HEK293T (cell line): ENCODE data around the gene UBE2L3.

Experiments
- CTBP1 ChIP-seq: fragments of 450-650 bp; IDR thresholded peaks from 2 replicates; pipeline ENCODE4 v1.6.1; 2016; ENCODE audit warnings: borderline replicate concordance
- ELF4 ChIP-seq: fragments of 450-650 bp; IDR thresholded peaks from 2 replicates; pipeline ENCODE4 v1.6.1; 2017; ENCODE audit warnings: antibody characterized with exemption
- FOXA1 ChIP-seq: fragments of 450-650 bp; IDR thresholded peaks from 2 replicates; pipeline ENCODE4 v1.6.1; 2016; ENCODE audit warnings: mild to moderate bottlenecking
- FOXM1 ChIP-seq: fragments of 450-650 bp; IDR thresholded peaks from 2 replicates; pipeline ENCODE4 v1.6.1; 2017; ENCODE audit warnings: mild to moderate bottlenecking, borderline replicate concordance
- L3MBTL2 ChIP-seq: fragments of 450-650 bp; conservative IDR thresholded peaks from 2 replicates; pipeline ENCODE4 v1.6.1; 2016; ENCODE audit warnings: mild to moderate bottlenecking
- LEF1 ChIP-seq: fragments of 450-650 bp; IDR thresholded peaks from 2 replicates; pipeline ENCODE4 v1.6.1; 2017; ENCODE audit warnings: mild to moderate bottlenecking, borderline replicate concordance
- NFRKB ChIP-seq: fragments of 450-650 bp; IDR thresholded peaks from 2 replicates; pipeline ENCODE4 v1.6.1; 2016; ENCODE audit warnings: mild to moderate bottlenecking, moderate library complexity
- SP1 ChIP-seq: fragments of 450-650 bp; IDR thresholded peaks from 2 replicates; pipeline ENCODE4 v1.6.1; 2017
- SUZ12 ChIP-seq: fragments of 450-650 bp; IDR thresholded peaks from 2 replicates; pipeline ENCODE4 v1.6.1; 2016; ENCODE audit warnings: mild to moderate bottlenecking
- TARDBP ChIP-seq: fragments of 450-650 bp; IDR thresholded peaks from 2 replicates; pipeline ENCODE4 v1.6.1; 2016

DNA sequence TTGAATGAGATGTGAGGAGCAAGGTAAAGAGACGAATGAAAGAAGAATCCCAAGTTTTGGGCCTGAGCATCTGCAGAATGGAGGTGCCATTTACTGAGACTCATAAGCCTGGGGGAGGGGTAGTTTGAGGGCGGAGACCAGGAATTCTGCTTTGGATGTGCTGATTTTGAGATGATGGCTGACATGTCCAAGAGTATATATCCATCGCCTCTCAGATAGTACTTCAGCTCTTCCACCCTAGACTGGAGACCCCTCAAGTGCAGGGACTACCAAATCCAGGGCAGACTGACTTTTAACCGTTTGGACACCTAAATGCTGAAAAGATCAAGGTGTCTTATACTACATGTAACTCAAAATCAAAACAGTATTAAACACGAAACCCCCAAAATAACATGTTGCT is 73.3 kb downstream of the UBE2L3 start:
- TF ChIP-seq L3MBTL2: no peak
- TF ChIP-seq ELF4: no peak
- TF ChIP-seq SP1: no peak
- no peak for TF ChIP-seq SUZ12
- TF ChIP-seq TARDBP: no peak
- TF ChIP-seq CTBP1: no peak
- no peak for TF ChIP-seq LEF1
- TF ChIP-seq FOXA1: no peak
- no peak for TF ChIP-seq NFRKB
- no peak for TF ChIP-seq FOXM1
